ENCODE data around the gene RSAD1.

Gene RSAD1

DNA sequence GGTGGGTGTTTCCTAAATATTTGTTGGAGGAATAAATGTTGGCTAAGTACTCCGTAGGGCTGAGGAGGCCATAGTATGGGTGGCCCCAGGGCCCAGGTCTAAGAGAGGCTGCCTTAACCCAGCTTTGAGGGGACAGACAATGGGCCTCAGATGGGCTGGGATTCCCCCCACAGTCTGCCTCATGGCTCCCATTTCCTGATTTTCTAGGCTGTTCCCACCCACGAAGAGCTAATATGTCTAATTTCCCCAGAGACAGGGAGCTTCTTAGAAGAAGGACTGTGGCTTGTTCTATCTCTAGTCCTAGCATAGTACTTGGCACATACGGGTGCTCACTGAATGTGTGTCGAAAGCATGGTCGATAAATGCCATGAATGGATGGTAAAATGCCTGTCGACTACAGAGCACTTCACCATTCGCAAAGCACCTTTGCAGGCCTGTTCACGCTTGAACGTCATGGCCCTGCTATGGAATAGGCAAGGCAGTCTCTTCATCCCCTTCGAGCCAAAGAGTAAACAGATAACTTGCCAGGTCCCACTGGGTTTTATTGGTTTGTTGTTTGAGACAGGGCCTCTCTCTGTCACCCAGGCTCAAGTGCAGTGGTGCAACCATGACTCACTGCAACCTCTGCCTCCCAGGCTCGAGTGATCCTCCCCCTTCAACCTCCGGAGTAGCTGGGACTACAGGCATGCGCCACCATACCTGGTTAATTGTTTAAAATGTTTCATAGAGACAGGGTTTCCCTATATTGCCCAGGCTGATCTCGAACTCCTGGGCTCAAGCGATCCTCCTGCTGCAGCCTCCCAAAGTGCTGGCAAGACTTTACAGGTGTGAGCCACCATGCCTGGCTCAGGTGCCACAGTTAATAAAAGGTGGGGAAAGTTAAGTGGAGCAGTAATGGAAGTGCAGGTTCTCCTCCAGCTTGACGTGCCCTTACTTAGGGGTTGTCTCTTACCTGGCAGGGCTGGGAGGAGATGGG is 19.7 kb upstream of the RSAD1 start:
- DNase-seq (ENCODE audit: extremely low read depth, low read depth) = no peak
- TF ChIP-seq, protein P1, sequence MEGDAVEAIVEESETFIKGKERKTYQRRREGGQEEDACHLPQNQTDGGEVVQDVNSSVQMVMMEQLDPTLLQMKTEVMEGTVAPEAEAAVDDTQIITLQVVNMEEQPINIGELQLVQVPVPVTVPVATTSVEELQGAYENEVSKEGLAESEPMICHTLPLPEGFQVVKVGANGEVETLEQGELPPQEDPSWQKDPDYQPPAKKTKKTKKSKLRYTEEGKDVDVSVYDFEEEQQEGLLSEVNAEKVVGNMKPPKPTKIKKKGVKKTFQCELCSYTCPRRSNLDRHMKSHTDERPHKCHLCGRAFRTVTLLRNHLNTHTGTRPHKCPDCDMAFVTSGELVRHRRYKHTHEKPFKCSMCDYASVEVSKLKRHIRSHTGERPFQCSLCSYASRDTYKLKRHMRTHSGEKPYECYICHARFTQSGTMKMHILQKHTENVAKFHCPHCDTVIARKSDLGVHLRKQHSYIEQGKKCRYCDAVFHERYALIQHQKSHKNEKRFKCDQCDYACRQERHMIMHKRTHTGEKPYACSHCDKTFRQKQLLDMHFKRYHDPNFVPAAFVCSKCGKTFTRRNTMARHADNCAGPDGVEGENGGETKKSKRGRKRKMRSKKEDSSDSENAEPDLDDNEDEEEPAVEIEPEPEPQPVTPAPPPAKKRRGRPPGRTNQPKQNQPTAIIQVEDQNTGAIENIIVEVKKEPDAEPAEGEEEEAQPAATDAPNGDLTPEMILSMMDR (IDR thresholded peaks at IDR 0.05; ENCODE audit: low read depth, low read length) = no peak

DNA sequence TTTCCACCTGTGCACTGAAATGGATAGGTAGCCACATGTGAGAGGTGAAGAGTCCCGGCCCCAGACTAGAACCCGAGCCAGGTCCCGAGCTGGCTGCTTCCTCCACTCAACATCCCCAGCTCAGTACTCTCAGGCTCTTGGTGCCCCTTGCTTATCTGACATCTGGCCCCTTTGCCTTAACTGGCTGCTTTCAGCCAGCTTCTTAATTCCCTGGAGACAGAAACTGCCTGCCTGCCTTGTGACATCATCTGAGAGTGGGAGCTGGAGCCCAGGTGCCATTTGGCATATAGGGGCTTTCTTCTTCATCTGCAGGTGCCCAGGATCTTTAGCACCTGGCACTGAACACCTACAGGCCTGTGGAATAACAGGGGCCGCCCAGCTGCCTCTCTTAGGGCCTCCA is 18.9 kb upstream of the RSAD1 start:
- DNase-seq (ENCODE audit: extremely low read depth, low read depth) = no peak
- TF ChIP-seq, protein P1 (IDR thresholded peaks at IDR 0.05; ENCODE audit: low read depth, low read length) = no peak

DNA sequence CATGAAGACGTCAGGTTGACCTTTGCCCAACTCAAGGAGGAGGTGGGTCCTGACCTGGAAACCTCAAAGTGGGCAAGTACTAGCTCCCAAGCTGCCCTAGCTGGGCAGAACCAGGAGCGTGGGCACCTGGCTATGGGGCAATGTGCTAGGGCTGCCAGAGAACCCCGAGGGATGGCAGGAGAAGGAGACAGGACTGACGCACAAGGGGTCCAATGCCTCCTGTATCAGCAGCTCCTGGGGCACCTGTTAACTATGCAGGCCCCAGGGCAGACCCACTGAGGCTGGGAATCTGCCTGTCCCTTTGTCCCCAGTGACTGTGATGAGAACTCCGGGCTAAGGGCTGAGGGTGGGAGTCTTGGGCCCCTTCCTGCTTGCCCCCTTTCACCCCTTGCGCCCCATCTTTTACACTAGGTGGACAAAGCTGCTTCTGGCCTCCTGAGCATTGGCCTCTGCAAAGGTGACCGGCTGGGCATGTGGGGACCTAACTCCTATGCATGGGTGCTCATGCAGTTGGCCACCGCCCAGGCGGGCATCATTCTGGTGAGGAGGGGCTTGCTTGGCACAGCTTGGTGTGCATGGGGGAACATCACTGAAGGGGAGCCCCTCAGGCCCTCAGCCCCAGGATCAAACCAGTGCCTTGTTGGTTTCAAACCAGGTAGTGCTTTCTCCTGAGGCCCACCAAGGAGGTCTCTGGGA is 17.7 kb upstream of the RSAD1 start:
- TF ChIP-seq, protein P1 (IDR thresholded peaks at IDR 0.05; ENCODE audit: low read depth, low read length) = no peak
- DNase-seq (ENCODE audit: extremely low read depth, low read depth) = no peak

DNA sequence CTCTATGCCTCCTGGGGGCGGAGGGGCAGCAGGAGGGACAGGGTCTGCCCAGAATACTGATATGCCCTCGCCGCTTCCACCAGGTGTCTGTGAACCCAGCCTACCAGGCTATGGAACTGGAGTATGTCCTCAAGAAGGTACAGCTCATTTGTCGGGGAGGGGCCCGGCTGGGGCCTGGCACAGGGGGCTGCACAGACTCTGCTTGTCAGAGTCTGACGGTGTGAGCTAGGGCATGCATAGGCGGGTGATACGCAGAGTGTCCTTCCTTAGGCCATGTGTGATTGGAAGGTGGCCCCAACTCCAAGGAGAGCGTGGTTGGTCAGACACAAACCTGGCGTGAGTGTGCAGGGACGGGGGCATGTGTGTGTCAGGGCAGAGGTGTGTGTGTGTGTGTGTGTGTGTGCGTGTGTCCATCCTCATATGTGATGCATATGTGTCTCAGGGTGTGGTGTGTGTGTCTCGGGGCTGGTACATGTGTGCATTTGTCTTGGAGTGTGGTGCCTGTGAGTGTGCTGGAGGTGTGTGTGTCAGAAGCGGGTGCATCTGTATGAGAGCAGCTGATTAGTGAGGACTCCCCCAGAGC is 17.0 kb upstream of the RSAD1 start:
- TF ChIP-seq, protein P1 (IDR thresholded peaks at IDR 0.05; ENCODE audit: low read depth, low read length) = no peak
- no peak for DNase-seq (ENCODE audit: extremely low read depth, low read depth)

DNA sequence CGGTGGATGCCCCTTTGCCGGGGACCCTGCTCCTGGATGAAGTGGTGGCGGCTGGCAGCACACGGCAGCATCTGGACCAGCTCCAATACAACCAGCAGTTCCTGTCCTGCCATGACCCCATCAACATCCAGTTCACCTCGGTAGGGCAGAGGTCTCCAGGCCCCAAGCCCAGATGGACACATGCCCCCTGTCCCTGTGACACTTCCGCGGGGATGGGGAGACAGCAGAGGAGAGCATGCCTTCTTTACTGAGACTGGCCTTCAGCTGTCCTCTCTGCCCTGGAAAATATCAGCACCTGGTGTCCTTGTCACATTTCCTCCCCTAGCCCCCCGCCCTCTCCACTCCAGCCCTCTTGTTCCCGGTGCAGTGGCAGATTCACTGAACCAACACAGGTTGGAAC is 16.2 kb upstream of the RSAD1 start:
- TF ChIP-seq, protein P1 (IDR thresholded peaks at IDR 0.05; ENCODE audit: low read depth, low read length) = no peak
- no peak for DNase-seq (ENCODE audit: extremely low read depth, low read depth)

DNA sequence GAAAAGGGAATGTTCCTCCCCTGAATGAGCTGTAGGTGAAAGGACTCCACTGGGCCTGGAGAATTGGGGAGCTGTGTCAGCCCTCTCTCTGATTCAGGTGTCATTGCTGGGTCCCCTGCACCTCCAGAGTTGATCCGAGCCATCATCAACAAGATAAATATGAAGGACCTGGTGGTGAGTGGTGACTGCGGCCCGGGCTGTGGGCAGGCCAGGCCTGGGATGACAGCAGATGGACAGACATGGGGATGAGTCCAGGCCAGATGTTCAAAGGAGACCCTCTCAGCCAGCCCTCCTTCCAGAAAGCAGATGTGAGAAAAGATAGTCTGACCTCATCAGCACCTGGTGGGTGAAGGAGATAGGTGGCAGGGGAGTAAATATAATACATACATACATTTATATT is 14.5 kb upstream of the RSAD1 start:
- no peak for DNase-seq (ENCODE audit: extremely low read depth, low read depth)
- TF ChIP-seq, protein P1 (IDR thresholded peaks at IDR 0.05; ENCODE audit: low read depth, low read length) = no peak

DNA sequence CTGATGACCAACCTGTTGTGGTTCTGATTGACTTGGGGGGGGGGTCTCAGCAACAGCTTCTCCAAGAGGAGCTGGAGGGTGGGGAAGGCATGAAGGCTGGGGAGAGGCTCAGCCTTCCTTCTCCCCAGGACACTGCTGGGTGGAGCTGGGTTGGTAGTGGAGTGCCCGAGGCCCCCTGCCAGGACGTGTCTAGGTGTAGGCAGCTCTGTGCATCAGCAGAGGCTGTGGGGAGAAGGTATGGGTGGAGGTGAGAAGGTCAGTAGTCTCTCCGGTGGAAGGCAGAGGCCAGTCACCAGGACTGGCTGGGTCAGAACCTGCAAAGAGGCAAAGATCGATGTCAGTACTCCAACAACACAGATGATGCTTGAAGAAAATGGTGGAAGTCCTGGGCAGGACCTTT is 13.9 kb upstream of the RSAD1 start:
- TF ChIP-seq, protein P1 (IDR thresholded peaks at IDR 0.05; ENCODE audit: low read depth, low read length) = no peak
- DNase-seq (ENCODE audit: extremely low read depth, low read depth) = no peak

Measured in AG09319 (cell line).